Neural progenitor cell (in vitro differentiated cells): ENCODE data around the gene PGA4. TPM values are rescaled to one million over a fixed set of nuclear protein-coding genes. Genes with fewer than 3 reads are reported as not detected.
"Not testable (repeated sequence)": the region's sequence is repeated elsewhere in the genome, so short reads cannot be mapped to it uniquely, and the experiment has no call there.

Experiments used
- DNase-seq: peaks from one replicate; pipeline ENCODE4 v3.0.0-alpha.2; 2016; ENCODE audit warnings: low spot score
- H2AFZ ChIP-seq: fragments of 200-600 bp; sonication (generic); replicated peaks from 2 replicates; pipeline ENCODE4 v1.6.1; 2016; ENCODE audit warnings: antibody characterized with exemption
- H3F3A ChIP-seq: fragments of 200-600 bp; sonication (generic); 2 replicates; pipeline ENCODE4 v1.6.1; 2016; ENCODE audit warnings: antibody characterized with exemption, low read depth
- H3K27ac ChIP-seq: fragments of 200-600 bp; sonication (generic); 2 replicates; pipeline ENCODE4 v1.5.1; 2016; ENCODE audit warnings: mild to moderate bottlenecking
- H3K27me3 ChIP-seq: fragments of 200-600 bp; sonication (generic); 2 replicates; pipeline ENCODE4 v1.6.1; 2016; ENCODE audit warnings: mild to moderate bottlenecking, moderate library complexity
- H3K36me3 ChIP-seq: fragments of 200-600 bp; sonication (generic); 2 replicates; pipeline ENCODE4 v1.5.1; 2016
- H3K4me1 ChIP-seq: fragments of 200-600 bp; sonication (generic); 2 replicates; pipeline ENCODE4 v1.6.1; 2016; ENCODE audit warnings: mixed run types
- H3K4me2 ChIP-seq: fragments of 200-600 bp; sonication (generic); 2 replicates; pipeline ENCODE4 v1.6.1; 2016
- H3K4me3 ChIP-seq: fragments of 200-600 bp; sonication (generic); 2 replicates; pipeline ENCODE4 v1.5.1; 2016
- H3K79me2 ChIP-seq: fragments of 200-600 bp; sonication (generic); 2 replicates; pipeline ENCODE4 v1.6.1; 2016; ENCODE audit warnings: low read depth
- H3K9ac ChIP-seq: fragments of 200-600 bp; sonication (generic); 2 replicates; pipeline ENCODE4 v1.6.1; 2016
- H3K9me3 ChIP-seq: fragments of 200-600 bp; sonication (generic); 2 replicates; pipeline ENCODE4 v1.5.1; 2016; ENCODE audit warnings: low read depth
- H4K20me1 ChIP-seq: fragments of 200-600 bp; sonication (generic); 2 replicates; pipeline ENCODE4 v1.6.1; 2016; ENCODE audit warnings: low read depth
- H3K27ac Mint-ChIP-seq: 3 replicates; pipeline ENCODE4 v1.8.0; 2021; ENCODE audit warnings: mixed read lengths
- H3K27me3 Mint-ChIP-seq: 2 replicates; pipeline ENCODE4 v1.8.0; 2022; ENCODE audit warnings: low read depth, mild to moderate bottlenecking, inconsistent platforms, moderate library complexity, mixed read lengths; ENCODE audit not compliant: insufficient read depth
- H3K36me3 Mint-ChIP-seq: 3 replicates; pipeline ENCODE4 v1.8.0; 2021; ENCODE audit warnings: mixed read lengths
- H3K4me1 Mint-ChIP-seq: 3 replicates; pipeline ENCODE4 v1.8.0; 2021; ENCODE audit warnings: mixed read lengths
- H3K4me3 Mint-ChIP-seq: 3 replicates; pipeline ENCODE4 v1.8.0; 2021; ENCODE audit warnings: mild to moderate bottlenecking, moderate library complexity, mixed read lengths
- H3K9me3 Mint-ChIP-seq: 3 replicates; pipeline ENCODE4 v1.8.0; 2020; ENCODE audit warnings: mixed read lengths
- total RNA-seq: library from RNA; depleted of rRNA; stranded (reverse); fragments of >200 nt; gene quantifications from 2 replicates; pipeline ENCODE4 v1.2.3, GENCODE V29; 2015; ENCODE audit warnings: low replicate concordance

Gene PGA4
- total RNA-seq, 1 donor from 2014 or later, result 0.41 TPM

DNA sequence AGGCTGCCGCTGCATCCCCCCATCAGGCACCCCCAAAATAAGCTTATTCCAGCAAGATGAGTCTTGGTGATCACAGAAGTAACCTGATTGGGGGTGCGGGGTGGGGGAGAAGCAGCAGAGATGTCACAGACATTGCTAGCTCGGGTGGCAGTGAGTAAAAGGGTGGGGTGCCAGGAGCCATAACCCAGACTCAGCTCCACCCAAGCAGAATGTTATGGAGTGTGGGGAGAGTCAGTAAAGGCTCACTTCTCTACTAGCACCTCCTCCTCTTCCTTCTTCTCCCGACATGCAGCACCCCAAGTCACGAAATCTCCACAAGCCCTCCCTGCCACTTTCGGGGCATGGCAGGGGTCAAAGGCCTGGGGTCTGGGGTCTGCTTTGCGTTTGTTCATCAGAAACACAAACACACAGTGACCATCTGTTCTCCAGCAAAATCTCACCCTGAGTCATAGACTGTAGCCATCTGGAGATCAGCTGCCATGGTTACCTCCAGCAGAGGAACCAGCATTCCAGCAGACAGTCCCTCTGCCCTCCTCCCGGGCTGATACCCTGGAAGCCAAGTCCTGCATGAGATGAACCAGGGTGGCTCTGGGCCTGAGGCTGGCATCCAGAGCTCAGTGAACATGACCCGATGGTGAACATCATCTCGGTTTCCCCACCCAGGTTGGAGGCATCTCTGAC lies 4.5 kb downstream of the PGA4 start:
- not testable (repeated sequence) for H4K20me1 ChIP-seq, H3K9ac ChIP-seq, H3K36me3 Mint-ChIP-seq, H3K4me1 Mint-ChIP-seq, H3K4me2 ChIP-seq, H3K36me3 ChIP-seq, DNase-seq, H3K27ac Mint-ChIP-seq, H3K27ac ChIP-seq, H2AFZ ChIP-seq, H3K27me3 Mint-ChIP-seq, H3K79me2 ChIP-seq, H3K9me3 ChIP-seq, H3F3A ChIP-seq, H3K27me3 ChIP-seq, H3K4me1 ChIP-seq, H3K4me3 ChIP-seq, H3K9me3 Mint-ChIP-seq, H3K4me3 Mint-ChIP-seq

DNA sequence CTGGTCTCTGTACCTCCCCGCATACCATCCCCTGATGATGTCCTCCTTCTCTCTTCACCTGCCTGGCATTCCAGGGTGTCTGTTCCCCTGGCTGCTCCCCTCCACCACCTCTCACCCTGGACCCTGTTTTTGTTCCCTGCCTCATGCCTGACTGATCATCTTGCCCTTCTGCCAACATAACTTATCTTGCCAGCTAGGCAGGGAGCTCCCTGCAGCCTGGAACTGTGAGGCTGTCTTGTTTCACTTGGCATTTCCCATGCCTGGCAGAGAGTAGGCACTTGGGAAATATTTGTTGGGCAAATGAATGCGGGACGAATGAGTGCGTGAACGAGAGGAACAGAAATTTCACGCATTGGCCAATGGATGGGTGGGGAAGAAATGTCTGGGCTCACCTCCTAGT lies 7.3 kb downstream of the PGA4 start:
- not testable (repeated sequence) for H3K4me3 Mint-ChIP-seq

DNA sequence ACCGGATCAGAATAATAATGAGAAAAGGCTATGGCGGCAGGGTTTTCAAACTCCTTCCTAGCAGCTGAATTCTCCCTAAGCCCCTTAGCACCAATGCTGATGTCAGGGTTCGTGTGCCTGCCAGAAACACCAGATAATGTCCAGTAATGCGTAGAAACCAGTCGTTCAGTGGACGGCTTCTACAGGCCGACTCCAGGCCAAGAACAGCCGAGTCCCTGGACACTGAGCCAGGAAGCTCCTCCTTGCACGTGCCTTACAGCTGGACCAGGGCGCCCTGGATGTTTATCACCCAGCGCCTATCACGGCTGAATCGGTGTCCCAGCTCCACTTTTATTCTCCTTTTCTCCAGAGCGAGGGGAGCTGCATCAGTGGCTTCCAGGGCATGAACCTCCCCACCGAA lies 8.9 kb downstream of the PGA4 start:
- H3K27ac ChIP-seq, H3K36me3 ChIP-seq, H3K27me3 Mint-ChIP-seq, H3F3A ChIP-seq, H2AFZ ChIP-seq, DNase-seq, H3K27ac Mint-ChIP-seq, H3K9me3 ChIP-seq, H3K79me2 ChIP-seq, H3K9me3 Mint-ChIP-seq, H3K4me3 Mint-ChIP-seq, H3K4me3 ChIP-seq, H4K20me1 ChIP-seq, H3K4me1 Mint-ChIP-seq, H3K36me3 Mint-ChIP-seq, H3K4me1 ChIP-seq, H3K9ac ChIP-seq, H3K4me2 ChIP-seq, H3K27me3 ChIP-seq: not testable (repeated sequence)

More for the DNA sequence above, 7.3 kb downstream of the PGA4 start:
- not testable (repeated sequence) for DNase-seq, H3K27ac Mint-ChIP-seq, H3K79me2 ChIP-seq, H3K36me3 ChIP-seq, H3K27ac ChIP-seq, H3K27me3 Mint-ChIP-seq, H3K4me1 Mint-ChIP-seq, H2AFZ ChIP-seq, H3K9ac ChIP-seq, H3K9me3 Mint-ChIP-seq, H3K36me3 Mint-ChIP-seq, H3K9me3 ChIP-seq, H4K20me1 ChIP-seq, H3K27me3 ChIP-seq, H3F3A ChIP-seq, H3K4me3 ChIP-seq, H3K4me2 ChIP-seq, H3K4me1 ChIP-seq

DNA sequence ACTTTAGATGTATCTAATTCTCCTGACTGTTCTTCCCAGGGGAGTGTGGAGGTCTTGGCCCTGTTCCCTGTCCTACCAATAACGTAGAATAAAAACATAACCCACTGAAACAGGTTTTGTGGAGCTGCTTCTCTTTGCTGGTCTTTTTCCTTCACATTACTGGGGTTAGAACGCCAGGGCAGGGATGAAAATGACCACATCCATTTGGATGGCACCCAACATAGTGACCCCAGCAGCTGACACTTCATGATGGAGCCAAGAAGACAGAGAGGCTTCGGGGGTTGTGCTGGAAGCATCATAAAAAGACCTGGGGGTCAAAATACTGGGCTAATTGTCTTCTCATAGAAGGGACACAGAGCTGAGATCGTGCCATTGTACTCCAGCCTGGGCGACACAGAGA lies 9.4 kb downstream of the PGA4 start:
- not testable (repeated sequence) for H3K9me3 ChIP-seq, H3K27ac Mint-ChIP-seq, H3K4me1 Mint-ChIP-seq, H3K27ac ChIP-seq, H2AFZ ChIP-seq, H3K36me3 ChIP-seq, H4K20me1 ChIP-seq, H3K36me3 Mint-ChIP-seq, H3K9ac ChIP-seq, H3K4me1 ChIP-seq, H3K27me3 Mint-ChIP-seq, H3K9me3 Mint-ChIP-seq, H3K4me2 ChIP-seq, DNase-seq, H3K27me3 ChIP-seq, H3K4me3 Mint-ChIP-seq, H3K4me3 ChIP-seq, H3K79me2 ChIP-seq, H3F3A ChIP-seq

DNA sequence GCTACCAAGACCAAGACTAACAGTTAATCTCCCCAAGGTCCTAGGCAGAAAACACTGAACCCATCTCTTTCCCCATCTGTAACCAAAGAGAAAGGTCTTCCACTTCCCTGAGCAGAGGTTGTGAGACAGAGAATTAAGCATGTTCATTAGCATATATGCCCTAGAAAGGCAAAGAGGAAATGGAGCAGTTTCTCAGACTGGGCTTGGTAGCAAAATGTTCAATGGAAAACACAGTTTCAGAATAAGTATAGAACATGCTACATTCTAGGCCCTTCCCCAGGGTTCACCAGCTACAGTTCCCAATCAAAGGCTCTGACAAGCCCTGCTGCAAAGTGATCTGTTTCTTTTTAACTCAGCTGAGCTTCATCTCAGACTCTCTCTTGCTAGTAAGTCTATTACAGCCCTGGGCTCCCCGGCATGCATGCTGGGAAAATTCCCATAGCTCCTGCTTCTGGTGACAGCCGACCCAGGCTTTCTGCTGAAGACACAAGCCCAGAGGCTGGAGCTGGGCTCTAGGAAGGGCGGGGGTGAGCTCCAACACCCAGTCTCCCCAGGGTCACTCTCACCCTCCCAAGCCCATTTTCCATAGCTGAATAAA lies 10.5 kb downstream of the PGA4 start:
- H3K9me3 ChIP-seq, H3K4me3 Mint-ChIP-seq, H3K27me3 ChIP-seq, H4K20me1 ChIP-seq, H3K4me1 ChIP-seq, H3K27me3 Mint-ChIP-seq, H3K27ac ChIP-seq, H3K79me2 ChIP-seq, H3K4me1 Mint-ChIP-seq, H3K9ac ChIP-seq, H3F3A ChIP-seq, H2AFZ ChIP-seq, H3K4me2 ChIP-seq, H3K36me3 ChIP-seq, H3K4me3 ChIP-seq, H3K27ac Mint-ChIP-seq, DNase-seq, H3K9me3 Mint-ChIP-seq, H3K36me3 Mint-ChIP-seq: not testable (repeated sequence)

DNA sequence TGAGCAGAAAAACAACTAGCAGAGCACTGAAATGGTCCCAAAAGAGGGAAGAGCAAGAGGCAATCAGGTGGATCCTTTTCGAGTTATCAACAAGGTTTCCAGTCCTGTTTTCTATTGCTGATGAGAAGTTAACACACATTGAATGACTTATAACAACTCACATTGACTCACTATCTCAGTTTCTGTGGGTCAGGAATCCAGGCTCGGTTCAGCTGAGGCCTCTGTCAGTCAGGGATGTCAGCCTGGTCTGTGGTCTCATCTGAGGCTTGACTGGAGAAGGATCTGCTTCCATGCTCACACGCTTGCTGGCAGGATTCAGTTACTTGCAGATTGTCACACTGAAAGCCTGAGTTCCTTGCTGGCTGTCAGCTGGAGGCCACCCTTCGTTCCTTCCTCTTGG lies 15.0 kb downstream of the PGA4 start:
- H3K4me1 Mint-ChIP-seq, DNase-seq, H3K9me3 Mint-ChIP-seq, H3K27ac Mint-ChIP-seq, H3K27me3 Mint-ChIP-seq, H3K4me3 Mint-ChIP-seq, H3K9me3 ChIP-seq, H3K27me3 ChIP-seq, H3K4me3 ChIP-seq, H3K9ac ChIP-seq, H3F3A ChIP-seq, H3K36me3 ChIP-seq, H3K27ac ChIP-seq, H4K20me1 ChIP-seq, H3K79me2 ChIP-seq, H3K4me1 ChIP-seq, H3K36me3 Mint-ChIP-seq, H2AFZ ChIP-seq, H3K4me2 ChIP-seq: not testable (repeated sequence)

DNA sequence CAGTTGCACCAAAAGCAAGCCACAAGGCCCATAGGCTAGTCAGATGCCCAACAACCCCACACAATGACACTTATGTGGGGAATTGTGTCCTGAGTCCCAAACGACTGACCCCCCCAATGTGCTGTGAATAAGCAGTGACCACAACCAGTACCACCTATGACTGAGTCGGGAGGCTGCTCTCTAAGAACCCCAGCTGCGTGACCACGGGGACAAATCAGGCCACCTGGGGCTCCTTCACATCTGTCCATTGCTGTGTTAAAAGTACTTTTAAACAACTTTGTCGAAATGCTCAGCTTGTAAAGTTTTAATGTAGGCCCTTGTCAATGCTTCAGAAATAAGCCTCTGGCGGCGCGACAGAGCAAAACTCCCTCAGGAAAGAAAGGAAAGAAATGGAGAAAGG lies 18.1 kb downstream of the PGA4 start:
- not testable (repeated sequence) for H3K27me3 ChIP-seq, H3K27ac ChIP-seq, H4K20me1 ChIP-seq, H3K27ac Mint-ChIP-seq, H2AFZ ChIP-seq, H3K36me3 ChIP-seq, H3K4me3 Mint-ChIP-seq, H3K79me2 ChIP-seq, H3K27me3 Mint-ChIP-seq, H3K9me3 Mint-ChIP-seq, H3K9me3 ChIP-seq, DNase-seq, H3K36me3 Mint-ChIP-seq, H3F3A ChIP-seq, H3K4me3 ChIP-seq, H3K4me1 Mint-ChIP-seq, H3K4me2 ChIP-seq, H3K4me1 ChIP-seq, H3K9ac ChIP-seq

DNA sequence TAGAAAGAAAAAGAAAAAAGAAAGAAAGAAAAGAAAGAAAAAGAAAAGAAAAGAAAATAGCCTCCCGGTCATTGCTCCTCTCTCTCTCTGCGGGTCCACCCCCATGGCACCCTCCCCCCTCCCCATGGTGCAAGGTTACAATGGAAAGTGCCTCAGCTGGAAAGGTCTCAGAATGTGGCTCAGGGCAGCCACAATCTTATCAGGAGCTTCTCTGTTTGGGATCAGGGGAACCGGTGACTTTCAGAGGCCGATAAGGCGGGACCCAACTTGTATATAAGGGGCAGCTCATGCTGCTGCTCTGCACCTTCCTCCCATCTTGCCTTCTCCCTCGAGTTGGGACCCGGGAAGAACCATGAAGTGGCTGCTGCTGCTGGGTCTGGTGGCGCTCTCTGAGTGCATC lies 18.7 kb downstream of the PGA4 start, which contains the start of gene PGA5:
TSS of gene PGA5 (plus strand) at position 301 of the 400 bp plus-strand sequence. CDS start at position 353, 52 bp downstream.
- H3K9me3 ChIP-seq, DNase-seq, H3K4me3 Mint-ChIP-seq, H3F3A ChIP-seq, H3K4me1 ChIP-seq, H3K27me3 ChIP-seq, H2AFZ ChIP-seq, H3K36me3 Mint-ChIP-seq, H3K36me3 ChIP-seq, H3K4me3 ChIP-seq, H3K9me3 Mint-ChIP-seq, H3K4me2 ChIP-seq, H3K27ac ChIP-seq, H3K79me2 ChIP-seq, H4K20me1 ChIP-seq, H3K9ac ChIP-seq, H3K27me3 Mint-ChIP-seq, H3K4me1 Mint-ChIP-seq, H3K27ac Mint-ChIP-seq: not testable (repeated sequence)
